Osteoblast (primary cell): ENCODE results near the gene MAP1S. TPM values are rescaled to one million over a fixed set of nuclear protein-coding genes. Genes with fewer than 3 reads are reported as not detected.
"Not testable (repeated sequence)": the region's sequence is repeated elsewhere in the genome, so short reads cannot be mapped to it uniquely, and the experiment has no call there.

Source experiments
- DNase-seq: peaks from one replicate; pipeline ENCODE4 v3.0.0; 2011; ENCODE audit warnings: low spot score, mixed read lengths; ENCODE audit not compliant: insufficient read length; ENCODE audit errors: missing footprints
- H2AFZ ChIP-seq: 2 replicates; pipeline ENCODE4 v1.6.0; 2011; ENCODE audit warnings: mild to moderate bottlenecking, low read length
- H3K27ac ChIP-seq: 2 replicates; pipeline ENCODE4 v1.5.1; 2011; ENCODE audit warnings: mild to moderate bottlenecking, low read depth, low read length, moderate library complexity
- H3K27me3 ChIP-seq: 2 replicates; pipeline ENCODE4 v1.6.0; 2012; ENCODE audit warnings: mild to moderate bottlenecking, control low read depth, inconsistent platforms, low read length, moderate library complexity; ENCODE audit not compliant: insufficient read depth
- H3K36me3 ChIP-seq: 2 replicates; pipeline ENCODE4 v1.5.1; 2011; ENCODE audit warnings: mild to moderate bottlenecking, low read length, control low read depth, moderate library complexity; ENCODE audit not compliant: insufficient read depth
- H3K4me1 ChIP-seq: 2 replicates; pipeline ENCODE4 v1.5.1; 2011; ENCODE audit warnings: mild to moderate bottlenecking, low read length, control low read depth, moderate library complexity; ENCODE audit not compliant: insufficient read depth
- H3K4me2 ChIP-seq: 2 replicates; pipeline ENCODE4 v1.6.0; 2011; ENCODE audit warnings: mild to moderate bottlenecking, low read length; ENCODE audit not compliant: insufficient read depth
- H3K4me3 ChIP-seq: fragments of 200-600 bp; sonication (generic); 3 replicates; pipeline ENCODE4 v1.5.1; 2012; ENCODE audit warnings: mild to moderate bottlenecking, low read length, inconsistent platforms; ENCODE audit not compliant: insufficient read depth
- H3K79me2 ChIP-seq: 2 replicates; pipeline ENCODE4 v1.6.0; 2012; ENCODE audit warnings: mild to moderate bottlenecking, low read length, control low read depth, inconsistent platforms; ENCODE audit not compliant: insufficient read depth
- H3K9me3 ChIP-seq: 2 replicates; pipeline ENCODE4 v1.5.1; 2011; ENCODE audit warnings: low read depth, low read length, control low read depth
- H4K20me1 ChIP-seq: 2 replicates; pipeline ENCODE4 v1.6.0; 2012; ENCODE audit warnings: mild to moderate bottlenecking, low read length, control low read depth; ENCODE audit not compliant: insufficient read depth
- total RNA-seq: library from RNA; depleted of rRNA; stranded (reverse); fragments of >200 nt; gene quantifications from 2 replicates; pipeline ENCODE4 v1.2.3, GENCODE V29; 2012
- TF ChIP-seq, protein P1 (sequence below): IDR thresholded peaks from 2 replicates; pipeline ENCODE4 v1.5.1; 2011; ENCODE audit warnings: mild to moderate bottlenecking, low read depth, low read length, moderate library complexity; ENCODE audit errors: extremely low read depth

Gene MAP1S
- total RNA-seq, 1 donor, result 15.2 TPM

DNA sequence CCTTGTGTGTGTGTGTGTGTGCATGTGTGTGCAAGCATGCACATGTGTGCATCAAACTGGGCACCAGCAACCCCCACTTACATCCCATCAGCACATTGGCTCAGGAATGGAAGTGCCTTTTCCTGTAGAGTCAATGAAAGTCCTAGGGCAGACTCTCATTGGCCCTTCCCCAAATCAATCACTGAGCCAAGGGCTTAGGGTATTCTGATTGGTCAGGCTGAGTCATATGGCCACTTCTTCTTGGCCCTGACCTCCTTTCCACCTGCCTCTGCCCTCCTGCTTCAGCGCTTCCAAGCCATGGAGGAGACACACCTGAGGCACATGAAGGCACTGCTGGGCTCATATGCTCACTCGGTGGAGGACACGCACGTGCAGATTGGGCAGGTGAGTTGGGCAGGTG is 52.9 kb downstream of the MAP1S start:
- no peaks in the 10 kb centered on the region for H3K36me3 ChIP-seq
- H3K27ac ChIP-seq, result no peak overlapping the region
- peaks cover 5% of the 10 kb centered on the region for H3K4me1 ChIP-seq
- no peak overlapping the region for H2AFZ ChIP-seq
- TF ChIP-seq, protein P1, sequence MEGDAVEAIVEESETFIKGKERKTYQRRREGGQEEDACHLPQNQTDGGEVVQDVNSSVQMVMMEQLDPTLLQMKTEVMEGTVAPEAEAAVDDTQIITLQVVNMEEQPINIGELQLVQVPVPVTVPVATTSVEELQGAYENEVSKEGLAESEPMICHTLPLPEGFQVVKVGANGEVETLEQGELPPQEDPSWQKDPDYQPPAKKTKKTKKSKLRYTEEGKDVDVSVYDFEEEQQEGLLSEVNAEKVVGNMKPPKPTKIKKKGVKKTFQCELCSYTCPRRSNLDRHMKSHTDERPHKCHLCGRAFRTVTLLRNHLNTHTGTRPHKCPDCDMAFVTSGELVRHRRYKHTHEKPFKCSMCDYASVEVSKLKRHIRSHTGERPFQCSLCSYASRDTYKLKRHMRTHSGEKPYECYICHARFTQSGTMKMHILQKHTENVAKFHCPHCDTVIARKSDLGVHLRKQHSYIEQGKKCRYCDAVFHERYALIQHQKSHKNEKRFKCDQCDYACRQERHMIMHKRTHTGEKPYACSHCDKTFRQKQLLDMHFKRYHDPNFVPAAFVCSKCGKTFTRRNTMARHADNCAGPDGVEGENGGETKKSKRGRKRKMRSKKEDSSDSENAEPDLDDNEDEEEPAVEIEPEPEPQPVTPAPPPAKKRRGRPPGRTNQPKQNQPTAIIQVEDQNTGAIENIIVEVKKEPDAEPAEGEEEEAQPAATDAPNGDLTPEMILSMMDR, result no peak
- peak; percentile 81 for DNase-seq
- no peaks in the 10 kb centered on the region for H3K9me3 ChIP-seq
- H3K27me3 ChIP-seq, result no peaks in the 10 kb centered on the region
- no peak overlapping the region for H3K4me3 ChIP-seq
- H3K4me2 ChIP-seq, result no peak overlapping the region
- no peaks in the 10 kb centered on the region for H3K79me2 ChIP-seq
- no peaks in the 10 kb centered on the region for H4K20me1 ChIP-seq

GRCh38 chr19:17775245-17775927 is 56.1 kb downstream of the MAP1S start:
- no peak overlapping the region for H3K27ac ChIP-seq
- H3K9me3 ChIP-seq, result no peaks in the 10 kb centered on the region
- H3K27me3 ChIP-seq, result no peaks in the 10 kb centered on the region
- H2AFZ ChIP-seq, result no peak overlapping the region
- H3K4me3 ChIP-seq, result no peak overlapping the region
- peaks cover 5% of the 10 kb centered on the region for H3K4me1 ChIP-seq
- DNase-seq, result peak; percentile 90
- no peak overlapping the region for H3K4me2 ChIP-seq
- TF ChIP-seq, protein P1, result peak; percentile 69
- H4K20me1 ChIP-seq, result no peaks in the 10 kb centered on the region
- no peaks in the 10 kb centered on the region for H3K79me2 ChIP-seq
- H3K36me3 ChIP-seq, result no peaks in the 10 kb centered on the region

- no peaks in the 10 kb centered on the region for H3K27me3 ChIP-seq
- H3K79me2 ChIP-seq, result no peaks in the 10 kb centered on the region
- no peaks in the 10 kb centered on the region for H3K9me3 ChIP-seq
- DNase-seq, result peak; percentile 78
- H3K4me1 ChIP-seq, result peaks cover 5% of the 10 kb centered on the region
- H3K27ac ChIP-seq, result no peak overlapping the region
- H3K36me3 ChIP-seq, result no peaks in the 10 kb centered on the region
- no peak overlapping the region for H3K4me3 ChIP-seq
- no peak overlapping the region for H2AFZ ChIP-seq
- H3K4me2 ChIP-seq, result no peak overlapping the region
- H4K20me1 ChIP-seq, result no peaks in the 10 kb centered on the region
- TF ChIP-seq, protein P1, result no peak
Measured at GRCh38 chr19:17775991-17776803, 56.9 kb downstream of the MAP1S start.

- not testable (repeated sequence) for DNase-seq, H3K9me3 ChIP-seq, H3K4me3 ChIP-seq, H3K27me3 ChIP-seq, H3K36me3 ChIP-seq, H3K4me2 ChIP-seq, H3K4me1 ChIP-seq, H2AFZ ChIP-seq, H3K79me2 ChIP-seq, H3K27ac ChIP-seq, H4K20me1 ChIP-seq
Measured at GRCh38 chr19:17777840-17778239, 58.6 kb downstream of the MAP1S start.
